LoVo (cell line): Measurements from ENCODE around the gene CABP2.
"Not testable (repeated sequence)": the region's sequence is repeated elsewhere in the genome, so short reads cannot be mapped to it uniquely, and the experiment has no call there.

ENCODE experiments used
- DNase-seq: peaks from one replicate; pipeline ENCODE4 v3.0.0-alpha.2; 2016; ENCODE audit warnings: low spot score

CABP2 gene

GRCh38 chr11:67476692-67477091 lies 46.6 kb downstream of the CABP2 start:
- not testable (repeated sequence) for DNase-seq

DNA sequence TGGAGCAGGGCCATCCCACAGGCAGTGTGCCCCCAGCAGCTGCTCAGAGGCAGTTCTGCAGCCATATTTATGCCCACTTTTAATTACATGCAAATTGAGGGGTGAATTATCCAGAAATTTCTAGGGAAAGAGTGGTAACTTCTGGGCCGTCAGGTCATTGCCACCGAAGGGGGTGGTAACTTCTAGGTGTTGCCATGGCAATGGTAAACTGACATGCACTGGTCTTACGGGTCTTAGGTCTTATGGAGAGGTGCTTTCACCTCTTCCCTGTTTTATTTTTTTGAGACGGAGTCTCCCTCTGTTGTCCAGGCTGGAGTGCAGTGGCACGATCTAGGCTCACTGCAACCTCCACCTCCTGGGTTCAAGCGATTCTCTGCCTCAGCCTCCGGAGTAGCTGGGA lies 50.4 kb downstream of the CABP2 start:
- no peak for DNase-seq

GRCh38 chr11:67470337-67471002 lies 52.8 kb downstream of the CABP2 start:
- DNase-seq, result no peak

DNA sequence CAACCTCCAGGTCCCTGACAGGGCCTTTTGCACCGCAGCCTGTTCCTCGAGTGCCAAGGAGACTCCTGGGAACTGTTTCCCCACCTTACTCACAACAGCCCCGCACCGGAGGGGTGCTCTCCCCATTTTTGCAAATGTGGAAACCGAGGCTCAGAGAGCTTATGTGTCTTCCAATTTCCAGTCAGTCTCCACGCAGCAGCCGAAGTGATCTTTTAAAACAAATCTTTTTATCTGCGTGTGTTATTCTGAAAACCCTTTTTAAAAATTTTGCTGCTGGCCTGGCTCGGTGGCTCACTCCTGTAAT lies 53.8 kb downstream of the CABP2 start:
- no peak for DNase-seq
